Astrocyte (in vitro differentiated cells and primary cell): Measurements from ENCODE around the gene CTBP1. TPM values are rescaled to one million over a fixed set of nuclear protein-coding genes. Genes with fewer than 3 reads are reported as not detected.

Source experiments
- DNase-seq: peaks from one replicate; pipeline ENCODE4 v3.0.0-alpha.2; 2010; ENCODE audit warnings: low read depth
- FAIRE-seq: peaks from 2 replicates; lab custom pipeline; 2011; peaks lifted over from hg19 to GRCh38; lab: Jason Lieb, UNC
- H2AFZ ChIP-seq: 2 replicates; pipeline ENCODE4 v1.6.0; 2012; ENCODE audit warnings: low read depth, low read length, inconsistent platforms
- H3K27ac ChIP-seq: 2 replicates; pipeline ENCODE4 v1.5.1; 2011; ENCODE audit warnings: low read depth, low read length, inconsistent platforms
- H3K27me3 ChIP-seq: 2 replicates; pipeline ENCODE4 v1.6.0; 2011; ENCODE audit warnings: low read length, inconsistent platforms; ENCODE audit not compliant: insufficient read depth
- H3K36me3 ChIP-seq: 2 replicates; pipeline ENCODE4 v1.5.1; 2011; ENCODE audit warnings: low read length, inconsistent platforms; ENCODE audit not compliant: insufficient read depth
- H3K4me1 ChIP-seq: 2 replicates; pipeline ENCODE4 v1.5.1; 2011; ENCODE audit warnings: low read length, inconsistent platforms; ENCODE audit not compliant: insufficient read depth
- H3K4me2 ChIP-seq: 2 replicates; pipeline ENCODE4 v1.6.0; 2012; ENCODE audit warnings: low read length, inconsistent platforms
- H3K4me3 ChIP-seq: 2 replicates; pipeline ENCODE4 v1.5.1; 2011; ENCODE audit warnings: low read depth, mild to moderate bottlenecking, low read length, inconsistent platforms; ENCODE audit not compliant: insufficient read depth
- H3K79me2 ChIP-seq: 2 replicates; pipeline ENCODE4 v1.6.0; 2012; ENCODE audit warnings: mild to moderate bottlenecking, low read length, inconsistent platforms; ENCODE audit not compliant: insufficient read depth
- H3K9ac ChIP-seq: 2 replicates; pipeline ENCODE4 v1.6.0; 2012; ENCODE audit warnings: mild to moderate bottlenecking, low read length, inconsistent platforms
- H3K9me3 ChIP-seq: 2 replicates; pipeline ENCODE4 v1.5.1; 2012; ENCODE audit warnings: low read depth, mild to moderate bottlenecking, low read length, inconsistent platforms; ENCODE audit not compliant: insufficient read depth
- H4K20me1 ChIP-seq: 2 replicates; pipeline ENCODE4 v1.6.0; 2012; ENCODE audit warnings: low read length, inconsistent platforms; ENCODE audit not compliant: insufficient read depth
- H3K27ac Mint-ChIP-seq: one replicate; pipeline ENCODE4 v1.8.0; 2021; ENCODE audit warnings: mild to moderate bottlenecking, mixed read lengths; ENCODE audit not compliant: unreplicated experiment
- H3K27me3 Mint-ChIP-seq: one replicate; pipeline ENCODE4 v1.8.0; 2021; ENCODE audit warnings: low read depth, mixed read lengths; ENCODE audit not compliant: unreplicated experiment
- H3K36me3 Mint-ChIP-seq: one replicate; pipeline ENCODE4 v1.8.0; 2021; ENCODE audit warnings: low read depth, mixed read lengths; ENCODE audit not compliant: unreplicated experiment
- H3K4me1 Mint-ChIP-seq: one replicate; pipeline ENCODE4 v1.8.0; 2021; ENCODE audit warnings: low read depth, mixed read lengths; ENCODE audit not compliant: unreplicated experiment
- H3K4me3 Mint-ChIP-seq: one replicate; pipeline ENCODE4 v1.8.0; 2021; ENCODE audit warnings: mild to moderate bottlenecking, moderate library complexity, mixed read lengths; ENCODE audit not compliant: unreplicated experiment
- H3K9me3 Mint-ChIP-seq: one replicate; pipeline ENCODE4 v1.8.0; 2021; ENCODE audit warnings: mild to moderate bottlenecking, mixed read lengths; ENCODE audit not compliant: unreplicated experiment
- EZH2 ChIP-seq: IDR thresholded peaks from 2 replicates; pipeline ENCODE4 v1.6.1; 2012; ENCODE audit warnings: mild to moderate bottlenecking, low read length, inconsistent platforms; ENCODE audit not compliant: insufficient read depth
- total RNA-seq: library from RNA; stranded (reverse); gene quantifications from 2 replicates; pipeline ENCODE4 v1.2.1, GENCODE V29; 2021
- TF ChIP-seq, protein P1 (sequence below): IDR thresholded peaks from 2 replicates; pipeline ENCODE4 v1.5.1; 2011; ENCODE audit warnings: low read depth, mild to moderate bottlenecking, inconsistent platforms, low read length, moderate library complexity; ENCODE audit not compliant: insufficient read depth

The CTBP1 gene
- total RNA-seq, 1 donor from 2014 or later: 136 TPM

GRCh38 chr4:1232661-1233621, 16.0 kb downstream of the CTBP1 start:
- Histone ChIP-seq H3K9me3 (no peaks in the 10 kb centered on the region), H4K20me1 (peaks cover 74% of the 10 kb centered on the region), H3K4me2 (peak overlapping the region; percentile 0), H3K4me3 (no peak overlapping the region), H3K36me3 (peaks cover 12% of the 10 kb centered on the region), H3K79me2 (peaks cover 61% of the 10 kb centered on the region), H3K27me3 (no peaks in the 10 kb centered on the region), H3K27ac (peak overlapping the region; percentile 40), H3K9ac (peak overlapping the region; percentile 45), H2AFZ (no peak overlapping the region), H3K4me1 (peaks cover 12% of the 10 kb centered on the region)
- Mint-ChIP-seq H3K4me3 (no peak overlapping the region), H3K36me3 (peaks cover 6% of the 10 kb centered on the region), H3K4me1 (no peaks in the 10 kb centered on the region), H3K9me3 (no peaks in the 10 kb centered on the region), H3K27me3 (no peaks in the 10 kb centered on the region), H3K27ac (peak overlapping the region; percentile 77)
- TF ChIP-seq, protein P1, sequence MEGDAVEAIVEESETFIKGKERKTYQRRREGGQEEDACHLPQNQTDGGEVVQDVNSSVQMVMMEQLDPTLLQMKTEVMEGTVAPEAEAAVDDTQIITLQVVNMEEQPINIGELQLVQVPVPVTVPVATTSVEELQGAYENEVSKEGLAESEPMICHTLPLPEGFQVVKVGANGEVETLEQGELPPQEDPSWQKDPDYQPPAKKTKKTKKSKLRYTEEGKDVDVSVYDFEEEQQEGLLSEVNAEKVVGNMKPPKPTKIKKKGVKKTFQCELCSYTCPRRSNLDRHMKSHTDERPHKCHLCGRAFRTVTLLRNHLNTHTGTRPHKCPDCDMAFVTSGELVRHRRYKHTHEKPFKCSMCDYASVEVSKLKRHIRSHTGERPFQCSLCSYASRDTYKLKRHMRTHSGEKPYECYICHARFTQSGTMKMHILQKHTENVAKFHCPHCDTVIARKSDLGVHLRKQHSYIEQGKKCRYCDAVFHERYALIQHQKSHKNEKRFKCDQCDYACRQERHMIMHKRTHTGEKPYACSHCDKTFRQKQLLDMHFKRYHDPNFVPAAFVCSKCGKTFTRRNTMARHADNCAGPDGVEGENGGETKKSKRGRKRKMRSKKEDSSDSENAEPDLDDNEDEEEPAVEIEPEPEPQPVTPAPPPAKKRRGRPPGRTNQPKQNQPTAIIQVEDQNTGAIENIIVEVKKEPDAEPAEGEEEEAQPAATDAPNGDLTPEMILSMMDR: no peak
- no peak for TF ChIP-seq EZH2
- DNase-seq: peak; percentile 25
- no peak for FAIRE-seq

- no peak overlapping the region for H3K9ac ChIP-seq
- H3K4me1 Mint-ChIP-seq: no peaks in the 10 kb centered on the region
- H3K27ac ChIP-seq: no peak overlapping the region
- FAIRE-seq: no peak
- H3K4me3 ChIP-seq: no peak overlapping the region
- H3K27me3 Mint-ChIP-seq: no peaks in the 10 kb centered on the region
- no peaks in the 10 kb centered on the region for H3K9me3 Mint-ChIP-seq
- H3K79me2 ChIP-seq: peaks cover 62% of the 10 kb centered on the region
- DNase-seq: no peak
- no peak overlapping the region for H3K4me2 ChIP-seq
- H3K9me3 ChIP-seq: no peaks in the 10 kb centered on the region
- H4K20me1 ChIP-seq: peaks cover 82% of the 10 kb centered on the region
- H3K36me3 Mint-ChIP-seq: peaks cover 12% of the 10 kb centered on the region
- no peak overlapping the region for H2AFZ ChIP-seq
- no peak for TF ChIP-seq EZH2
- TF ChIP-seq, protein P1: no peak
- H3K27ac Mint-ChIP-seq: no peak overlapping the region
- H3K4me1 ChIP-seq: peaks cover 12% of the 10 kb centered on the region
- H3K4me3 Mint-ChIP-seq: no peak overlapping the region
- peaks cover 23% of the 10 kb centered on the region for H3K36me3 ChIP-seq
- H3K27me3 ChIP-seq: no peaks in the 10 kb centered on the region
Measured at GRCh38 chr4:1231637-1232360, 17.1 kb downstream of the CTBP1 start.
